ENCODE data around the gene ZFR2.

The ZFR2 gene

GRCh38 chr19:3832001-3832400, 36.8 kb downstream of the ZFR2 start:
- no peaks in the 10 kb centered on the region for H3K27me3 ChIP-seq
- H3K36me3 ChIP-seq = no peaks in the 10 kb centered on the region
- no peak for DNase-seq
- no peak for TF ChIP-seq CTCF (IDR thresholded peaks at IDR 0.05; ENCODE audit: low read depth, low read length)
- no peaks in the 10 kb centered on the region for H3K9me3 ChIP-seq
- peaks cover 10% of the 10 kb centered on the region for H3K4me1 ChIP-seq
- H3K4me3 ChIP-seq (ENCODE audit: low read depth, low read length) = no peak overlapping the region

- Histone ChIP-seq H3K27me3 (no peaks in the 10 kb centered on the region), H3K4me3 (ENCODE audit: low read depth, low read length) (peak overlapping the region; percentile 26), H3K9me3 (no peaks in the 10 kb centered on the region), H3K36me3 (no peaks in the 10 kb centered on the region), H3K4me1 (peaks cover 10% of the 10 kb centered on the region)
- TF ChIP-seq CTCF (IDR thresholded peaks at IDR 0.05; ENCODE audit: low read depth, low read length) = no peak
- DNase-seq = no peak
These were observed 37.2 kb downstream of the ZFR2 start for GRCh38 chr19:3831601-3832000.

GRCh38 chr19:3830621-3831589, 37.9 kb downstream of the ZFR2 start:
- no peak for TF ChIP-seq CTCF (IDR thresholded peaks at IDR 0.05; ENCODE audit: low read depth, low read length)
- no peaks in the 10 kb centered on the region for H3K9me3 ChIP-seq
- peak; percentile 71 for DNase-seq
- H3K27me3 ChIP-seq = no peaks in the 10 kb centered on the region
- no peaks in the 10 kb centered on the region for H3K36me3 ChIP-seq
- H3K4me1 ChIP-seq = peaks cover 10% of the 10 kb centered on the region
- H3K4me3 ChIP-seq (ENCODE audit: low read depth, low read length) = peak overlapping the region; percentile 26

- Histone ChIP-seq H3K27me3 (no peaks in the 10 kb centered on the region), H3K4me3 (ENCODE audit: low read depth, low read length) (no peak overlapping the region), H3K36me3 (no peaks in the 10 kb centered on the region), H3K4me1 (peaks cover 10% of the 10 kb centered on the region), H3K9me3 (no peaks in the 10 kb centered on the region)
- no peak for DNase-seq
- TF ChIP-seq CTCF (IDR thresholded peaks at IDR 0.05; ENCODE audit: low read depth, low read length) = no peak
These were observed 41.5 kb downstream of the ZFR2 start for GRCh38 chr19:3827306-3827705.

DNA sequence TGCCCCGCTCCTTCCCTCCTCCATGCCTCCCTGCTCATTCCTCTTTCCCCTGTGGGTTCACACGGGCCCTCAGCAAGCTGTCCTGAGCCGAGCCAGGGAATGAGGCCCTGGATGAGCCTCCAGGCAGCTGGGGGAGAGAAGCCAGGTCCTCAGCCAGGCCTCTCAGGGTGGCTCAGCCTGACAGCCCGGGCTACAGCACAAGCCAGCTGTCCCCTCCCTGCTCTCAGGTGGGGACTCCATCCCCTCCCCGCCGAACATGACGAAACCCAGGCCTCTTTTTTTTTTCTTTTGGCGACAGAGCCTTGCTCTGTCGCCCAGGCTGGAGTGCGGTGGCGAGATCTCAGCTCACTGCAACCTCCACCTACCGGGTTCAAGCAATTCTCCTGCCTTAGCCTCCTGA, 42.7 kb downstream of the ZFR2 start:
- Histone ChIP-seq H3K36me3 (no peaks in the 10 kb centered on the region), H3K4me1 (peaks cover 4% of the 10 kb centered on the region), H3K27me3 (no peaks in the 10 kb centered on the region), H3K4me3 (ENCODE audit: low read depth, low read length) (no peak overlapping the region), H3K9me3 (no peaks in the 10 kb centered on the region)
- no peak for TF ChIP-seq CTCF (IDR thresholded peaks at IDR 0.05; ENCODE audit: low read depth, low read length)
- DNase-seq = peak; percentile 43

DNA sequence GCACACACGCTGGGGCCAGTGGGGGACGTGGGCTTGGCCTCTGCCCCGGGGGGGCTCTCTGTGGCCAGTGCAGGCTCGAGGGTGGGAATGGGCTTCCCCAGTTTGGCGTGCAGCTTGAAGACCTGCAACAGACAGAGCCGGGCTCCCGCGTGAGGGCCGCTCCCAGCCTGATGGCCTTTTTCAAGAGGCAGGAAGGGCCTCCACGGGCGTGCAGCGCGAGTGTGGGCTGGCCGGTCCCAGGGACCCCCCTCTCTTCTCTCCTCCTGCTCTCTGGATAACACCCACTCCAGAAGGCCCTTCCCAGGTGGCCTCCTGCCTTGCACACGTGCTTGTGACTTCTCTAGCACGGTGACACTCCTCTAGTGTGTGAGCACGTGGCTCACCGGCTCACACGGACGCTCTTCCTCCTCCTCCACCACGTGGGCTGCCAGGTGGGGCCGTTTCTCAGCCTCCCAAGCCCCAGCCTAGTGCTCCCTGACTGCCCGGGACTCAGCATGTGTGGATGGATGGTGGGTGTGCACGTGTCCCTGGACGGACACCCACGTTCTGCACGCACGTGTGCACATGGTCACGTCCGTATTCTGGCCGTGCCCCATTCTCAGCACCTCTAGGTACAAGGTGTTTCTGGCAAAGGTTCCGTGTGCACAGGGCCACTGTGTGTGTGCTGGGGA, 43.4 kb downstream of the ZFR2 start:
- Histone ChIP-seq H3K4me3 (ENCODE audit: low read depth, low read length) (no peak overlapping the region), H3K9me3 (no peaks in the 10 kb centered on the region)

More for the DNA sequence above, 43.4 kb downstream of the ZFR2 start:
- H3K27me3 ChIP-seq = no peaks in the 10 kb centered on the region
- no peak for TF ChIP-seq CTCF (IDR thresholded peaks at IDR 0.05; ENCODE audit: low read depth, low read length)
- H3K36me3 ChIP-seq = no peaks in the 10 kb centered on the region
- no peak for DNase-seq
- H3K4me1 ChIP-seq = no peaks in the 10 kb centered on the region
